ENCODE data around the gene DVL3. TPM values are rescaled to one million over a fixed set of nuclear protein-coding genes. Genes with fewer than 3 reads are reported as not detected.

DVL3 gene
- polyA plus RNA-seq, 1 donor (not counting 4 experiments of a cell fraction or from before 2014, with no cell fraction given) = 18.5 TPM

GRCh38 chr3:184186184-184186901 lies 31.2 kb downstream of the DVL3 start, which contains the start of gene ABCF3:
TSS of gene ABCF3 (plus strand) at chr3:184186199. CDS start at chr3:184186208, 9 bp downstream.
- Histone ChIP-seq H3K9me1 (ENCODE audit: control insufficient read depth, extremely low read depth, insufficient read depth, low read length) (no peaks in the 10 kb centered on the region), H3K36me3 (ENCODE audit: control insufficient read depth in 2 of 2, extremely low read depth in 1 of 2, insufficient read depth in 2 of 2, low read length in 2 of 2) (peaks cover 47 to 53% of the 10 kb centered on the region in 2 experiments), H3K9ac (ENCODE audit: control insufficient read depth, extremely low read depth, insufficient read depth, low read length) (peak within 1 kb of the TSS; percentile 82), H4K20me1 (ENCODE audit: control insufficient read depth, extremely low read depth, insufficient read depth, low read length) (no peaks in the 10 kb centered on the region), H2AFZ (ENCODE audit: control insufficient read depth, low read length) (peak within 1 kb of the TSS; percentile 82), H3K79me2 (ENCODE audit: control insufficient read depth, insufficient read depth, low read length) (peaks cover 39% of the 10 kb centered on the region), H3K4me1 (ENCODE audit: control insufficient read depth, extremely low read depth, insufficient read depth, low read length) (peaks cover 15% of the 10 kb centered on the region), H3K27ac (ENCODE audit: control insufficient read depth, insufficient read depth, low read length) (peak within 1 kb of the TSS; percentile 84), H3K9me3 (ENCODE audit: control insufficient read depth, low read depth, low read length) (no peaks in the 10 kb centered on the region), H3K27me3 (ENCODE audit: control insufficient read depth, extremely low read depth, insufficient read depth, low read length) (no peaks in the 10 kb centered on the region), H3K4me2 (ENCODE audit: control insufficient read depth, extremely low read depth, insufficient read depth, low read depth, low read length) (peak within 1 kb of the TSS; percentile 94), H3K4me3 (ENCODE audit: control insufficient read depth in 2 of 3, extremely low read depth in 1 of 3, insufficient read depth in 2 of 3, low read depth in 1 of 3, low read length in 3 of 3) (peak within 1 kb of the TSS; percentile 63 to 90 (median 90))
- FAIRE-seq (no peak), DNase-seq (ENCODE audit: low read depth, low spot score) (no peak)
- dilution Hi-C loops (cut with MboI; ENCODE audit: extremely low pct_ligation_motif_present, low sequenced_read_pairs) = no loop called here
- TF ChIP-seq CTCF (optimal IDR thresholded peaks at IDR 0.05 in 1 of 3, IDR thresholded peaks at IDR 0.05 in 1 of 3, conservative IDR thresholded peaks at IDR 0.05 in 1 of 3; ENCODE audit: extremely low read depth in 1 of 3, insufficient read depth in 2 of 3, low read length in 3 of 3) (no peak), EZH2 (IDR thresholded peaks at IDR 0.05; ENCODE audit: low read length) (no peak)

GRCh38 chr3:184186902-184187207 lies 31.7 kb downstream of the DVL3 start:
- Histone ChIP-seq H3K9me1 (ENCODE audit: control insufficient read depth, extremely low read depth, insufficient read depth, low read length) (no peaks in the 10 kb centered on the region), H3K9me3 (ENCODE audit: control insufficient read depth, low read depth, low read length) (no peaks in the 10 kb centered on the region), H4K20me1 (ENCODE audit: control insufficient read depth, extremely low read depth, insufficient read depth, low read length) (no peaks in the 10 kb centered on the region), H3K36me3 (ENCODE audit: control insufficient read depth in 2 of 2, extremely low read depth in 1 of 2, insufficient read depth in 2 of 2, low read length in 2 of 2) (peaks cover 41 to 50% of the 10 kb centered on the region in 2 experiments), H2AFZ (ENCODE audit: control insufficient read depth, low read length) (no peak overlapping the region), H3K4me2 (ENCODE audit: control insufficient read depth, extremely low read depth, insufficient read depth, low read depth, low read length) (peak overlapping the region; percentile 94), H3K27ac (ENCODE audit: control insufficient read depth, insufficient read depth, low read length) (peak overlapping the region; percentile 84), H3K79me2 (ENCODE audit: control insufficient read depth, insufficient read depth, low read length) (peaks cover 39% of the 10 kb centered on the region), H3K4me3 (ENCODE audit: control insufficient read depth in 2 of 3, extremely low read depth in 1 of 3, insufficient read depth in 2 of 3, low read depth in 1 of 3, low read length in 3 of 3) (peak overlapping the region; percentile 63 to 90 (median 90)), H3K27me3 (ENCODE audit: control insufficient read depth, extremely low read depth, insufficient read depth, low read length) (no peaks in the 10 kb centered on the region), H3K4me1 (ENCODE audit: control insufficient read depth, extremely low read depth, insufficient read depth, low read length) (peaks cover 15% of the 10 kb centered on the region), H3K9ac (ENCODE audit: control insufficient read depth, extremely low read depth, insufficient read depth, low read length) (peak overlapping the region; percentile 82)
- TF ChIP-seq CTCF (optimal IDR thresholded peaks at IDR 0.05 in 1 of 3, IDR thresholded peaks at IDR 0.05 in 1 of 3, conservative IDR thresholded peaks at IDR 0.05 in 1 of 3; ENCODE audit: extremely low read depth in 1 of 3, insufficient read depth in 2 of 3, low read length in 3 of 3) (no peak), EZH2 (IDR thresholded peaks at IDR 0.05; ENCODE audit: low read length) (no peak)
- dilution Hi-C loops (cut with MboI; ENCODE audit: extremely low pct_ligation_motif_present, low sequenced_read_pairs) = no loop called here
- FAIRE-seq (no peak), DNase-seq (ENCODE audit: low read depth, low spot score) (no peak)
